ENCODE measurements around the gene ARID1B. TPM values are rescaled to one million over a fixed set of nuclear protein-coding genes. Genes with fewer than 3 reads are reported as not detected.

The ARID1B gene
- total RNA-seq, 1 donor from 2014 or later: 75.4 TPM

- Mint-ChIP-seq H3K9me3 (ENCODE audit: unreplicated experiment) (no peaks in the 10 kb centered on the region), H3K36me3 (ENCODE audit: low read depth, unreplicated experiment) (peaks cover 6% of the 10 kb centered on the region), H3K4me3 (ENCODE audit: unreplicated experiment) (no peak overlapping the region), H3K4me1 (ENCODE audit: low read depth, unreplicated experiment) (peaks cover 26% of the 10 kb centered on the region), H3K27me3 (ENCODE audit: low read depth, unreplicated experiment) (no peaks in the 10 kb centered on the region), H3K27ac (ENCODE audit: unreplicated experiment) (no peak overlapping the region)
- Histone ChIP-seq H3K4me3 (ENCODE audit: insufficient read depth, low read depth, low read length) (no peak overlapping the region), H3K79me2 (ENCODE audit: insufficient read depth, low read length) (peaks cover 19% of the 10 kb centered on the region), H3K4me2 (ENCODE audit: low read length) (no peak overlapping the region), H2AFZ (ENCODE audit: low read depth, low read length) (no peak overlapping the region), H3K27me3 (ENCODE audit: insufficient read depth, low read length) (no peaks in the 10 kb centered on the region), H3K27ac (ENCODE audit: low read depth, low read length) (no peak overlapping the region), H3K9me3 (ENCODE audit: insufficient read depth, low read depth, low read length) (no peaks in the 10 kb centered on the region), H3K36me3 (ENCODE audit: insufficient read depth, low read length) (no peaks in the 10 kb centered on the region), H3K4me1 (ENCODE audit: insufficient read depth, low read length) (peaks cover 6% of the 10 kb centered on the region), H4K20me1 (ENCODE audit: insufficient read depth, low read length) (peaks cover 22% of the 10 kb centered on the region), H3K9ac (ENCODE audit: low read length) (no peak overlapping the region)
- no peak for FAIRE-seq
- no peak for DNase-seq (ENCODE audit: low read depth)
- TF ChIP-seq EZH2 (IDR thresholded peaks at IDR 0.05; ENCODE audit: insufficient read depth, low read length): no peak
- no peak for TF ChIP-seq CTCF (IDR thresholded peaks at IDR 0.05; ENCODE audit: insufficient read depth, low read depth, low read length)
Measured at GRCh38 chr6:157076451-157076822, 299.3 kb downstream of the ARID1B start.

GRCh38 chr6:157077251-157077650 is 300.1 kb downstream of the ARID1B start:
- DNase-seq (ENCODE audit: low read depth) (no peak), FAIRE-seq (no peak)
- Histone ChIP-seq H3K9ac (ENCODE audit: low read length) (no peak overlapping the region), H3K4me3 (ENCODE audit: insufficient read depth, low read depth, low read length) (no peak overlapping the region), H3K4me2 (ENCODE audit: low read length) (no peak overlapping the region), H3K27me3 (ENCODE audit: insufficient read depth, low read length) (no peaks in the 10 kb centered on the region), H3K4me1 (ENCODE audit: insufficient read depth, low read length) (peaks cover 6% of the 10 kb centered on the region), H3K27ac (ENCODE audit: low read depth, low read length) (no peak overlapping the region), H3K79me2 (ENCODE audit: insufficient read depth, low read length) (peaks cover 19% of the 10 kb centered on the region), H3K36me3 (ENCODE audit: insufficient read depth, low read length) (no peaks in the 10 kb centered on the region), H4K20me1 (ENCODE audit: insufficient read depth, low read length) (peaks cover 24% of the 10 kb centered on the region), H2AFZ (ENCODE audit: low read depth, low read length) (no peak overlapping the region), H3K9me3 (ENCODE audit: insufficient read depth, low read depth, low read length) (no peaks in the 10 kb centered on the region)
- Mint-ChIP-seq H3K36me3 (ENCODE audit: low read depth, unreplicated experiment) (peaks cover 6% of the 10 kb centered on the region), H3K27me3 (ENCODE audit: low read depth, unreplicated experiment) (no peaks in the 10 kb centered on the region), H3K4me3 (ENCODE audit: unreplicated experiment) (no peak overlapping the region), H3K4me1 (ENCODE audit: low read depth, unreplicated experiment) (peaks cover 25% of the 10 kb centered on the region), H3K27ac (ENCODE audit: unreplicated experiment) (no peak overlapping the region), H3K9me3 (ENCODE audit: unreplicated experiment) (no peaks in the 10 kb centered on the region)
- no peak for TF ChIP-seq CTCF (IDR thresholded peaks at IDR 0.05; ENCODE audit: insufficient read depth, low read depth, low read length)
- TF ChIP-seq EZH2 (IDR thresholded peaks at IDR 0.05; ENCODE audit: insufficient read depth, low read length): no peak

GRCh38 chr6:157078326-157078725 is 301.1 kb downstream of the ARID1B start:
- H2AFZ ChIP-seq (ENCODE audit: low read depth, low read length): no peak overlapping the region
- Mint-ChIP-seq H3K27ac (ENCODE audit: unreplicated experiment) (no peak overlapping the region), H3K9me3 (ENCODE audit: unreplicated experiment) (no peaks in the 10 kb centered on the region), H3K27me3 (ENCODE audit: low read depth, unreplicated experiment) (no peaks in the 10 kb centered on the region), H3K4me1 (ENCODE audit: low read depth, unreplicated experiment) (peaks cover 25% of the 10 kb centered on the region), H3K36me3 (ENCODE audit: low read depth, unreplicated experiment) (peaks cover 6% of the 10 kb centered on the region), H3K4me3 (ENCODE audit: unreplicated experiment) (no peak overlapping the region)
- H3K4me2 ChIP-seq (ENCODE audit: low read length): no peak overlapping the region
- TF ChIP-seq CTCF (IDR thresholded peaks at IDR 0.05; ENCODE audit: insufficient read depth, low read depth, low read length): no peak
- TF ChIP-seq EZH2 (IDR thresholded peaks at IDR 0.05; ENCODE audit: insufficient read depth, low read length): no peak
- FAIRE-seq (no peak), DNase-seq (ENCODE audit: low read depth) (no peak)
- peaks cover 6% of the 10 kb centered on the region for H3K4me1 ChIP-seq (ENCODE audit: insufficient read depth, low read length)
- no peaks in the 10 kb centered on the region for H3K36me3 ChIP-seq (ENCODE audit: insufficient read depth, low read length)
- H3K79me2 ChIP-seq (ENCODE audit: insufficient read depth, low read length): peaks cover 18% of the 10 kb centered on the region
- H3K9ac ChIP-seq (ENCODE audit: low read length): no peak overlapping the region
- no peak overlapping the region for H3K4me3 ChIP-seq (ENCODE audit: insufficient read depth, low read depth, low read length)
- no peaks in the 10 kb centered on the region for H3K9me3 ChIP-seq (ENCODE audit: insufficient read depth, low read depth, low read length)
- H3K27me3 ChIP-seq (ENCODE audit: insufficient read depth, low read length): no peaks in the 10 kb centered on the region
- no peak overlapping the region for H3K27ac ChIP-seq (ENCODE audit: low read depth, low read length)
- peaks cover 29% of the 10 kb centered on the region for H4K20me1 ChIP-seq (ENCODE audit: insufficient read depth, low read length)

Data from astrocyte (in vitro differentiated cells and primary cell).